GM13976 (cell line): Measurements from ENCODE around the gene LNPK.

Experiments
- DNase-seq: peaks from one replicate; pipeline ENCODE4 v3.0.0; 2012; ENCODE audit warnings: low spot score
- CTCF ChIP-seq: IDR thresholded peaks from 2 replicates; pipeline ENCODE4 v1.5.1; 2012; ENCODE audit warnings: borderline replicate concordance, mild to moderate bottlenecking; ENCODE audit not compliant: insufficient read depth; ENCODE audit errors: extremely low read depth, missing control alignments, control extremely low read depth
- in situ Hi-C: fragments of 300-500 bp; cut with MboI; formaldehyde crosslinking; loops from one replicate; pipeline ENCODE4 v1.12.0; 2022; ENCODE audit warnings: low sequenced_read_pairs, mixed read lengths, inconsistent platforms; ENCODE audit not compliant: unreplicated experiment

LNPK gene

GRCh38 chr2:175892046-175892445 is 110.0 kb downstream of the LNPK start:
- DNase-seq, result no peak
- TF ChIP-seq CTCF, result no peak

GRCh38 chr2:175890636-175891242 is 111.3 kb downstream of the LNPK start:
- in situ Hi-C loops, result no loop called here
- TF ChIP-seq CTCF, result no peak
- DNase-seq, result no peak

More at GRCh38 chr2:175892046-175892445, 110.0 kb downstream of the LNPK start:
- in situ Hi-C loops, result no loop called here

GRCh38 chr2:175889701-175890302 is 112.3 kb downstream of the LNPK start:
- in situ Hi-C loops, result no loop called here
- DNase-seq, result no peak

GRCh38 chr2:175887776-175888175 is 114.3 kb downstream of the LNPK start:
- DNase-seq, result no peak
- no peak for TF ChIP-seq CTCF
- in situ Hi-C loops, result no loop called here

More at GRCh38 chr2:175889701-175890302, 112.3 kb downstream of the LNPK start:
- TF ChIP-seq CTCF, result no peak

GRCh38 chr2:175884697-175885393 is 117.2 kb downstream of the LNPK start:
- in situ Hi-C loops, result no loop called here
- TF ChIP-seq CTCF, result no peak
- no peak for DNase-seq

GRCh38 chr2:175883586-175884194 is 118.4 kb downstream of the LNPK start:
- no peak for TF ChIP-seq CTCF
- no peak for DNase-seq
- in situ Hi-C loops, result no loop called here
